Smooth muscle cell (in vitro differentiated cells): ENCODE results near the gene ZBTB48. TPM values are rescaled to one million over a fixed set of nuclear protein-coding genes. Genes with fewer than 3 reads are reported as not detected.

Experiments used
- DNase-seq: peaks from one replicate; lab custom pipeline; 2025; ENCODE audit not compliant: unreplicated experiment; lab: John Stamatoyannopoulos, UW
- H2AFZ ChIP-seq: fragments of 200-600 bp; sonication (generic); 2 replicates; pipeline ENCODE4 v1.6.0; 2016; ENCODE audit warnings: antibody characterized with exemption, low read depth, mild to moderate bottlenecking
- H3F3A ChIP-seq: fragments of 200-600 bp; sonication (generic); 2 replicates; pipeline ENCODE4 v1.6.0; 2017; ENCODE audit warnings: antibody characterized with exemption, low read depth
- H3K27ac ChIP-seq: fragments of 200-600 bp; sonication (generic); 2 replicates; pipeline ENCODE4 v1.5.1; 2016; ENCODE audit warnings: low read depth, mild to moderate bottlenecking
- H3K27me3 ChIP-seq: fragments of 200-600 bp; sonication (generic); 2 replicates; pipeline ENCODE4 v1.6.1; 2016; ENCODE audit warnings: low read depth, mild to moderate bottlenecking
- H3K36me3 ChIP-seq: fragments of 200-600 bp; sonication (generic); 2 replicates; pipeline ENCODE4 v1.5.1; 2016; ENCODE audit warnings: low read depth
- H3K4me1 ChIP-seq: fragments of 200-600 bp; sonication (generic); 2 replicates; pipeline ENCODE4 v1.5.1; 2016; ENCODE audit warnings: low read depth
- H3K4me2 ChIP-seq: fragments of 200-600 bp; sonication (generic); 2 replicates; pipeline ENCODE4 v1.6.0; 2016; ENCODE audit warnings: mild to moderate bottlenecking
- H3K4me3 ChIP-seq: fragments of 200-600 bp; sonication (generic); 2 replicates; pipeline ENCODE4 v1.5.1; 2016; ENCODE audit warnings: mild to moderate bottlenecking
- H3K79me2 ChIP-seq: fragments of 200-600 bp; sonication (generic); 2 replicates; pipeline ENCODE4 v1.6.0; 2016; ENCODE audit warnings: low read depth, mild to moderate bottlenecking
- H3K9ac ChIP-seq: fragments of 200-600 bp; sonication (generic); 2 replicates; pipeline ENCODE4 v1.6.0; 2016; ENCODE audit warnings: low read depth
- H3K9me3 ChIP-seq: fragments of 200-600 bp; sonication (generic); replicated peaks from 2 replicates; pipeline ENCODE4 v1.5.1; 2016; ENCODE audit warnings: low read depth
- H4K20me1 ChIP-seq: fragments of 200-600 bp; sonication (generic); 2 replicates; pipeline ENCODE4 v1.6.0; 2016; ENCODE audit warnings: low read depth
- CTCF ChIP-seq: fragments of 200-600 bp; sonication (generic); IDR thresholded peaks from 2 replicates; pipeline ENCODE4 v1.5.1; 2017; ENCODE audit warnings: borderline replicate concordance, mild to moderate bottlenecking, antibody characterized with exemption; ENCODE audit not compliant: insufficient read depth, poor library complexity, severe bottlenecking
- WGBS: methylation state at CpG from one replicate; pipeline ENCODE4 v1.1.7; 2016; ENCODE audit warnings: low lambda C conversion rate; 5-methylcytosine and 5-hydroxymethylcytosine counted together
- polyA plus RNA-seq: library from polyadenylated mRNA; unstranded; fragments of >200 nt; fragmentation: Nextera tagmentation; extraction: Ambion mirVana; gene quantifications from 2 replicates; pipeline ENCODE4 v1.2.1, GENCODE V29; 2016
- total RNA-seq: library from RNA; depleted of rRNA; stranded (reverse); fragments of >200 nt; gene quantifications from 2 replicates; pipeline ENCODE4 v1.2.3, GENCODE V29; 2014

ZBTB48 gene
- total and polyA plus RNA-seq, 2 experiments from 2014 or later: 9.7 to 16.3 TPM

- Histone ChIP-seq H4K20me1 (no peaks in the 10 kb centered on the region), H3K27ac (no peak overlapping the region), H3K9ac (no peak overlapping the region), H3K79me2 (no peaks in the 10 kb centered on the region), H3K36me3 (no peaks in the 10 kb centered on the region), H3K4me2 (no peak overlapping the region), H3K4me3 (no peak overlapping the region), H3K9me3 (no peaks in the 10 kb centered on the region), H3K4me1 (no peaks in the 10 kb centered on the region), H3F3A (no peaks in the 10 kb centered on the region), H3K27me3 (peaks cover 13% of the 10 kb centered on the region), H2AFZ (no peak overlapping the region)
- WGBS: 90% methylated on average over 9 of the region's 9 CpGs
- no peak for DNase-seq
- no peak for TF ChIP-seq CTCF
These were observed 19.5 kb upstream of the ZBTB48 start for GRCh38 chr1:6560267-6560666.

- Histone ChIP-seq H3K27me3 (peaks cover 13% of the 10 kb centered on the region), H3K9ac (no peak overlapping the region), H3K4me3 (no peak overlapping the region), H3K4me1 (no peaks in the 10 kb centered on the region), H4K20me1 (no peaks in the 10 kb centered on the region), H2AFZ (no peak overlapping the region), H3K36me3 (no peaks in the 10 kb centered on the region), H3K27ac (no peak overlapping the region), H3K79me2 (no peaks in the 10 kb centered on the region), H3K9me3 (no peaks in the 10 kb centered on the region), H3F3A (no peaks in the 10 kb centered on the region), H3K4me2 (no peak overlapping the region)
- TF ChIP-seq CTCF: no peak
- WGBS: 94% methylated on average over 11 of the region's 11 CpGs
- no peak for DNase-seq
These were observed 10.8 kb upstream of the ZBTB48 start for GRCh38 chr1:6569033-6569432.

- Histone ChIP-seq H3K4me2 (no peak overlapping the region), H3K9me3 (no peaks in the 10 kb centered on the region), H2AFZ (no peak overlapping the region), H3K36me3 (no peaks in the 10 kb centered on the region), H3K27me3 (peaks cover 7% of the 10 kb centered on the region), H3K9ac (no peak overlapping the region), H3F3A (no peaks in the 10 kb centered on the region), H3K4me3 (no peak overlapping the region), H3K79me2 (no peaks in the 10 kb centered on the region), H3K4me1 (no peaks in the 10 kb centered on the region), H3K27ac (no peak overlapping the region), H4K20me1 (no peaks in the 10 kb centered on the region)
- 90% methylated on average over 3 of the region's 3 CpGs for WGBS
- no peak for TF ChIP-seq CTCF
- DNase-seq: no peak
These were observed 9.7 kb upstream of the ZBTB48 start for GRCh38 chr1:6570100-6570499.

GRCh38 chr1:6570987-6571386, 8.8 kb upstream of the ZBTB48 start:
- Histone ChIP-seq H3F3A (no peaks in the 10 kb centered on the region), H3K27me3 (no peaks in the 10 kb centered on the region), H4K20me1 (no peaks in the 10 kb centered on the region), H3K27ac (no peak overlapping the region), H3K9ac (no peak overlapping the region), H2AFZ (no peak overlapping the region), H3K79me2 (no peaks in the 10 kb centered on the region), H3K4me1 (no peaks in the 10 kb centered on the region), H3K4me2 (no peak overlapping the region), H3K36me3 (no peaks in the 10 kb centered on the region), H3K4me3 (no peak overlapping the region), H3K9me3 (no peaks in the 10 kb centered on the region)
- DNase-seq: no peak
- TF ChIP-seq CTCF: no peak
- 73% methylated on average over 5 of the region's 5 CpGs for WGBS
